Activated naive CD8-positive, alpha-beta T cell treated with anti-CD3 and anti-CD28 coated beads, Interleukin-2, amount 50 U/mL, for 16 hours (primary cell): ENCODE measurements around the gene AFF4.
"Not testable (repeated sequence)": the region's sequence is repeated elsewhere in the genome, so short reads cannot be mapped to it uniquely, and the experiment has no call there.

ENCODE experiments used
- DNase-seq: peaks from one replicate; pipeline ENCODE4 v3.0.0-alpha.2; 2020; ENCODE audit warnings: low read depth, low spot score

Gene AFF4

GRCh38 chr5:132854992-132855391 is 108.4 kb downstream of the AFF4 start:
- DNase-seq: not testable (repeated sequence)

GRCh38 chr5:132854301-132854700 is 109.1 kb downstream of the AFF4 start:
- DNase-seq: no peak

- DNase-seq: no peak
Measured at GRCh38 chr5:132853790-132854189, 109.6 kb downstream of the AFF4 start.

GRCh38 chr5:132853323-132853722 is 110.1 kb downstream of the AFF4 start:
- no peak for DNase-seq

- DNase-seq: no peak
Measured at GRCh38 chr5:132850066-132850465, 113.4 kb downstream of the AFF4 start.

- DNase-seq: no peak
Measured at GRCh38 chr5:132849347-132849746, 114.1 kb downstream of the AFF4 start.

- DNase-seq: no peak
Measured at GRCh38 chr5:132848270-132848669, 115.2 kb downstream of the AFF4 start.

- DNase-seq: no peak
Measured at GRCh38 chr5:132841305-132841704, 122.1 kb downstream of the AFF4 start.

- no peak for DNase-seq
Measured at GRCh38 chr5:132840896-132841295, 122.5 kb downstream of the AFF4 start.

- DNase-seq: no peak
Measured at GRCh38 chr5:132840313-132840712, 123.1 kb downstream of the AFF4 start.

GRCh38 chr5:132839426-132840301 is 123.8 kb downstream of the AFF4 start:
- no peak for DNase-seq

GRCh38 chr5:132838516-132839282 is 124.7 kb downstream of the AFF4 start:
- no peak for DNase-seq

GRCh38 chr5:132837868-132838267 is 125.6 kb downstream of the AFF4 start:
- no peak for DNase-seq

- no peak for DNase-seq
Measured at GRCh38 chr5:132836852-132837251, 126.6 kb downstream of the AFF4 start.

- DNase-seq: no peak
Measured at GRCh38 chr5:132834057-132834456, 129.4 kb downstream of the AFF4 start.

- DNase-seq: no peak
Measured at GRCh38 chr5:132832612-132833011, 130.8 kb downstream of the AFF4 start.

GRCh38 chr5:132831095-132831860 is 132.2 kb downstream of the AFF4 start:
- DNase-seq: no peak

- no peak for DNase-seq
Measured at GRCh38 chr5:132830436-132831094, 132.9 kb downstream of the AFF4 start, which contains the start of gene SHROOM1. SHROOM1 (minus strand) TSS chr5:132830647; CDS start chr5:132826140, 4,507 bp downstream.

GRCh38 chr5:132829742-132830435 is 133.5 kb downstream of the AFF4 start:
- DNase-seq: peak; percentile 45

- no peak for DNase-seq
Measured at GRCh38 chr5:132828846-132829494, 134.5 kb downstream of the AFF4 start.
